SHP77 treated with DMSO at 0.1 percent for 48 hours (cell line): Measurements from ENCODE around the gene ABCC3.

ENCODE experiments used
- DNase-seq: peaks from one replicate; lab custom pipeline; 2025; lab: John Stamatoyannopoulos, UW

Gene ABCC3

DNA sequence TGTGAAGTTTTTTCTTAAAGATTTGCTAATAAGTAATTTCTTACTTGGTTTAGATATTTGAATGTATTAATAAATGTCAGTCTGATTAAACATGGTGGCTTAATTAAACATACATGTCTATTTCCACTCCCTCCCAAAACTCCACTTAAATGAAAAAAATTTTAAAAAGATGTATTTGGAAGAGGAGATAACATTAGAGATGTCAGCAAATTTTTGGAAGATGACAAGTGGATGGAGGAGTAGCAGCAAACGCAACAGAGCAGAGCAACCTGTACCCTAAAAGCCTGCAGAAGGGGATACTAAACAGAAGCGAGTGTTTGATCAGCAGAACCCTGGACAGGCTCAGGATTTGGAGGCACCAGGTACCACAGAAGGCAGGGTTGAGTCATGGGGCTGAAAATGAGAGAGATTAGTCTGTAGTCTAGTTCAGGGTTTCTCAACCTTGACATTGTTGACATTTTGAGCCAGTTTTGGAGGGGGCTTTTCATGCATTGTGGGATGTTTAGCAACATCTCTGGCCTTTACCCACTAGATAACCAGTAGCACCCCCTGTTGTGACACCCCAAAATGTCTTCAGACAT is 102.5 kb downstream of the ABCC3 start:
- DNase-seq: no peak

DNA sequence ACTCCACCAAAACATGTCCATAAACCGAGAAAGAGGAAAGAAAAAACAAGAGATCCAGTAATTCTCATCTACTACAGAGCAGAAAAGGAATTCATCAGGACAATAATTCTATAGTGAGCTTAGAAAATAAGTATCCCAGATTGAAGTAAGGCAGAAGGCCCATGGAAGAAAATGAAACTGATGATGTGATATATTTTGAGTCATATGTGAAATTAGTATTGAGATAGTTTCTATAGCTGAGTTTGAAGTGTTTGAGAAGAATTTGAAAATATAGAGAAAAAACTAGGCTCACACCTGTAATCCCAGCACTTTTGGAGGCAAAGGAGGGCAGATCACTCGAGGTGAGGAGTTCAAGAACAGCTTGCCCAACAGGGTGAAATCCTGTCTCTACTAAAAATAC is 104.4 kb downstream of the ABCC3 start:
- no peak for DNase-seq
